GM12878 (cell line): ENCODE results near the gene LORICRIN. TPM values are rescaled to one million over a fixed set of nuclear protein-coding genes. Genes with fewer than 3 reads are reported as not detected.

Experiments used
- CHD1 ChIP-seq: IDR thresholded peaks from 2 replicates; pipeline ENCODE4 v1.6.1; 2012; ENCODE audit warnings: low read depth, low read length, improper control_type of control experiment
- CREB1 ChIP-seq: IDR thresholded peaks from 2 replicates; pipeline ENCODE4 v1.6.1; 2012; ENCODE audit warnings: low read depth, mild to moderate bottlenecking, inconsistent platforms
- FOS ChIP-seq: IDR thresholded peaks from 3 replicates; pipeline ENCODE4 v1.6.1; 2011; ENCODE audit warnings: borderline replicate concordance; ENCODE audit not compliant: insufficient read length; ENCODE audit errors: extremely low read depth
- FOXM1 ChIP-seq: IDR thresholded peaks from 2 replicates; pipeline ENCODE4 v1.6.1; 2012; ENCODE audit warnings: low read depth, mild to moderate bottlenecking, inconsistent platforms, low read length, moderate library complexity
- GATAD2B ChIP-seq: fragments of 450-650 bp; conservative IDR thresholded peaks from 2 replicates; pipeline ENCODE4 v1.6.1; 2017; ENCODE audit warnings: low read depth, mild to moderate bottlenecking, moderate library complexity
- KAT2A ChIP-seq: conservative IDR thresholded peaks from 2 replicates; pipeline ENCODE4 v1.6.1; 2011; ENCODE audit warnings: low read depth, low read length; ENCODE audit not compliant: control insufficient read depth
- LARP7 ChIP-seq: fragments of 450-650 bp; IDR thresholded peaks from 2 replicates; pipeline ENCODE4 v1.6.1; 2017; ENCODE audit warnings: mild to moderate bottlenecking
- MYC ChIP-seq: IDR thresholded peaks from 2 replicates; pipeline ENCODE4 v1.6.1; 2011; ENCODE audit warnings: mild to moderate bottlenecking, low read length, moderate library complexity, inconsistent platforms; ENCODE audit not compliant: insufficient read depth, insufficient replicate concordance, insufficient read length, severe bottlenecking
- polyA plus RNA-seq, 11 experiments: library from polyadenylated mRNA; depleted of rRNA in 4 of 11; unstranded in 6 of 11; stranded (reverse) in 5 of 11; fragments of >200 nt; fragmentation: Nextera tagmentation in 4 of 11; fragmentation: Illumina TruSeq in 1 of 11; extraction: Ambion mirVana in 4 of 11; extraction: Trizol in 1 of 11; gene quantifications; 1 replicate in 1 of 11; 2 replicates in 10 of 11; pipeline versions ENCODE4 v1.2.1 to v1.2.3, GENCODE V29; 2011 to 2016; ENCODE audit warnings: inconsistent platforms in 2 of 11, missing spikeins in 2 of 11, low read depth in 1 of 11
- total RNA-seq, 4 experiments: library from RNA; depleted of rRNA in 3 of 4; stranded (reverse); fragments of >200 nt in 3 of 4; fragmentation: Illumina TruSeq in 1 of 4; extraction: Trizol in 1 of 4; gene quantifications; 2 replicates each; pipeline versions ENCODE4 v1.2.1 to v1.2.3, GENCODE V29; 2013 to 2021
- TF ChIP-seq, protein P1 (sequence below): fragments of 450-650 bp; IDR thresholded peaks from 2 replicates; pipeline ENCODE4 v1.6.1; 2014; ENCODE audit warnings: mild to moderate bottlenecking
- TF ChIP-seq, protein P2 (sequence below): IDR thresholded peaks from 2 replicates; pipeline ENCODE4 v1.6.1; 2012; ENCODE audit warnings: improper control_type of control experiment, low read depth, low read length; ENCODE audit not compliant: insufficient replicate concordance
- TF ChIP-seq, protein P3 (sequence below): IDR thresholded peaks from 2 replicates; pipeline ENCODE4 v1.6.1; 2012; ENCODE audit warnings: mild to moderate bottlenecking, low read depth, low read length

Gene LORICRIN
- total and polyA plus RNA-seq, 10 of the 15 experiments (the other 5 are each of a cell fraction or from before 2014, with no cell fraction given), result 0.06 to 0.37 TPM; not detected in 8

DNA sequence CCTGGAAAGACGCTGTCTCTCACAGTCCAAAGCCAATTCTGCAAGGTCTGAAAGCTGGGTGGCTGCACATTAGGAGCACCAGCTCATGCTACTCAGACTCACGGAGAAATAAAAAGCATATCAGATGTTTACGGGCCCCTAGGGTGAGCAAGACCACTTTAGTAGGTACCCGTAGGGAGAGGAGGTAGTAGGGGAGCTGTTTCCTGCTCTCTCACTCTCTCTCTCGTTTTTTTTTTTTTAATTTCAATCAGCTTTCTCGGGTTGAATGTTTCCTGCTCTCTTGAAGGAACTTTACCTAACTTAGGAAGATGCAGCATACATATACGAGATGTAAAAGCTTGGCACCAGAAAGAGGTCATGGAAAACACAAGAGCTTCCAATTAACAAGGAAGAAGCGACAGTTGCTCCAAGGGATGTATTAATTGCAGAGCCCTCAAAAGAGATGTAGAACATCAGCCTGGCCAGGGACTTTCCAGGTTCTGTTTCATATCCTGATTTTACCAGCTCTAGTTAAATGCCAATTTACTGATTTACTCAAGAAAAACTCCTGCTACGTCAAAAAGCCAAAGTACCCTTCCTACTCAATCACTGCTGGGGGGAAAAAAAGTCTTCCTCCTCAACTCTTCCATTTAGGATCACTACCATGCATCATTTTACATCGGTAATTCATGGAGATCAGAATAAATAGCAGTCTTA, 3.1 kb downstream of the LORICRIN start (continued):
- TF ChIP-seq GATAD2B (peak; percentile 43; the same call in 1 of the 2 replicates), KAT2A (no peak), CHD1 (no peak), FOXM1 (no peak), MYC (no peak), LARP7 (no peak), CREB1 (0 out of 2 replicates have a peak, but pooled peaks have one; percentile 40), FOS (no peak)
- TF ChIP-seq, protein P1, sequence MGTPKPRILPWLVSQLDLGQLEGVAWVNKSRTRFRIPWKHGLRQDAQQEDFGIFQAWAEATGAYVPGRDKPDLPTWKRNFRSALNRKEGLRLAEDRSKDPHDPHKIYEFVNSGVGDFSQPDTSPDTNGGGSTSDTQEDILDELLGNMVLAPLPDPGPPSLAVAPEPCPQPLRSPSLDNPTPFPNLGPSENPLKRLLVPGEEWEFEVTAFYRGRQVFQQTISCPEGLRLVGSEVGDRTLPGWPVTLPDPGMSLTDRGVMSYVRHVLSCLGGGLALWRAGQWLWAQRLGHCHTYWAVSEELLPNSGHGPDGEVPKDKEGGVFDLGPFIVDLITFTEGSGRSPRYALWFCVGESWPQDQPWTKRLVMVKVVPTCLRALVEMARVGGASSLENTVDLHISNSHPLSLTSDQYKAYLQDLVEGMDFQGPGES, result no peak
- TF ChIP-seq, protein P2, sequence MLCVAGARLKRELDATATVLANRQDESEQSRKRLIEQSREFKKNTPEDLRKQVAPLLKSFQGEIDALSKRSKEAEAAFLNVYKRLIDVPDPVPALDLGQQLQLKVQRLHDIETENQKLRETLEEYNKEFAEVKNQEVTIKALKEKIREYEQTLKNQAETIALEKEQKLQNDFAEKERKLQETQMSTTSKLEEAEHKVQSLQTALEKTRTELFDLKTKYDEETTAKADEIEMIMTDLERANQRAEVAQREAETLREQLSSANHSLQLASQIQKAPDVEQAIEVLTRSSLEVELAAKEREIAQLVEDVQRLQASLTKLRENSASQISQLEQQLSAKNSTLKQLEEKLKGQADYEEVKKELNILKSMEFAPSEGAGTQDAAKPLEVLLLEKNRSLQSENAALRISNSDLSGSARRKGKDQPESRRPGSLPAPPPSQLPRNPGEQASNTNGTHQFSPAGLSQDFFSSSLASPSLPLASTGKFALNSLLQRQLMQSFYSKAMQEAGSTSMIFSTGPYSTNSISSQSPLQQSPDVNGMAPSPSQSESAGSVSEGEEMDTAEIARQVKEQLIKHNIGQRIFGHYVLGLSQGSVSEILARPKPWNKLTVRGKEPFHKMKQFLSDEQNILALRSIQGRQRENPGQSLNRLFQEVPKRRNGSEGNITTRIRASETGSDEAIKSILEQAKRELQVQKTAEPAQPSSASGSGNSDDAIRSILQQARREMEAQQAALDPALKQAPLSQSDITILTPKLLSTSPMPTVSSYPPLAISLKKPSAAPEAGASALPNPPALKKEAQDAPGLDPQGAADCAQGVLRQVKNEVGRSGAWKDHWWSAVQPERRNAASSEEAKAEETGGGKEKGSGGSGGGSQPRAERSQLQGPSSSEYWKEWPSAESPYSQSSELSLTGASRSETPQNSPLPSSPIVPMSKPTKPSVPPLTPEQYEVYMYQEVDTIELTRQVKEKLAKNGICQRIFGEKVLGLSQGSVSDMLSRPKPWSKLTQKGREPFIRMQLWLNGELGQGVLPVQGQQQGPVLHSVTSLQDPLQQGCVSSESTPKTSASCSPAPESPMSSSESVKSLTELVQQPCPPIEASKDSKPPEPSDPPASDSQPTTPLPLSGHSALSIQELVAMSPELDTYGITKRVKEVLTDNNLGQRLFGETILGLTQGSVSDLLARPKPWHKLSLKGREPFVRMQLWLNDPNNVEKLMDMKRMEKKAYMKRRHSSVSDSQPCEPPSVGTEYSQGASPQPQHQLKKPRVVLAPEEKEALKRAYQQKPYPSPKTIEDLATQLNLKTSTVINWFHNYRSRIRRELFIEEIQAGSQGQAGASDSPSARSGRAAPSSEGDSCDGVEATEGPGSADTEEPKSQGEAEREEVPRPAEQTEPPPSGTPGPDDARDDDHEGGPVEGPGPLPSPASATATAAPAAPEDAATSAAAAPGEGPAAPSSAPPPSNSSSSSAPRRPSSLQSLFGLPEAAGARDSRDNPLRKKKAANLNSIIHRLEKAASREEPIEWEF, result no peak
- TF ChIP-seq, protein P3, sequence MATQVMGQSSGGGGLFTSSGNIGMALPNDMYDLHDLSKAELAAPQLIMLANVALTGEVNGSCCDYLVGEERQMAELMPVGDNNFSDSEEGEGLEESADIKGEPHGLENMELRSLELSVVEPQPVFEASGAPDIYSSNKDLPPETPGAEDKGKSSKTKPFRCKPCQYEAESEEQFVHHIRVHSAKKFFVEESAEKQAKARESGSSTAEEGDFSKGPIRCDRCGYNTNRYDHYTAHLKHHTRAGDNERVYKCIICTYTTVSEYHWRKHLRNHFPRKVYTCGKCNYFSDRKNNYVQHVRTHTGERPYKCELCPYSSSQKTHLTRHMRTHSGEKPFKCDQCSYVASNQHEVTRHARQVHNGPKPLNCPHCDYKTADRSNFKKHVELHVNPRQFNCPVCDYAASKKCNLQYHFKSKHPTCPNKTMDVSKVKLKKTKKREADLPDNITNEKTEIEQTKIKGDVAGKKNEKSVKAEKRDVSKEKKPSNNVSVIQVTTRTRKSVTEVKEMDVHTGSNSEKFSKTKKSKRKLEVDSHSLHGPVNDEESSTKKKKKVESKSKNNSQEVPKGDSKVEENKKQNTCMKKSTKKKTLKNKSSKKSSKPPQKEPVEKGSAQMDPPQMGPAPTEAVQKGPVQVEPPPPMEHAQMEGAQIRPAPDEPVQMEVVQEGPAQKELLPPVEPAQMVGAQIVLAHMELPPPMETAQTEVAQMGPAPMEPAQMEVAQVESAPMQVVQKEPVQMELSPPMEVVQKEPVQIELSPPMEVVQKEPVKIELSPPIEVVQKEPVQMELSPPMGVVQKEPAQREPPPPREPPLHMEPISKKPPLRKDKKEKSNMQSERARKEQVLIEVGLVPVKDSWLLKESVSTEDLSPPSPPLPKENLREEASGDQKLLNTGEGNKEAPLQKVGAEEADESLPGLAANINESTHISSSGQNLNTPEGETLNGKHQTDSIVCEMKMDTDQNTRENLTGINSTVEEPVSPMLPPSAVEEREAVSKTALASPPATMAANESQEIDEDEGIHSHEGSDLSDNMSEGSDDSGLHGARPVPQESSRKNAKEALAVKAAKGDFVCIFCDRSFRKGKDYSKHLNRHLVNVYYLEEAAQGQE, result no peak
